GM18858 (cell line): ENCODE results near the gene MLC1.

Experiments used
- ATAC-seq: cut with Tn5 transposase; IDR thresholded peaks from one replicate; pipeline ENCODE4 v1.9.1; 2021; ENCODE audit not compliant: unreplicated experiment

The MLC1 gene

DNA sequence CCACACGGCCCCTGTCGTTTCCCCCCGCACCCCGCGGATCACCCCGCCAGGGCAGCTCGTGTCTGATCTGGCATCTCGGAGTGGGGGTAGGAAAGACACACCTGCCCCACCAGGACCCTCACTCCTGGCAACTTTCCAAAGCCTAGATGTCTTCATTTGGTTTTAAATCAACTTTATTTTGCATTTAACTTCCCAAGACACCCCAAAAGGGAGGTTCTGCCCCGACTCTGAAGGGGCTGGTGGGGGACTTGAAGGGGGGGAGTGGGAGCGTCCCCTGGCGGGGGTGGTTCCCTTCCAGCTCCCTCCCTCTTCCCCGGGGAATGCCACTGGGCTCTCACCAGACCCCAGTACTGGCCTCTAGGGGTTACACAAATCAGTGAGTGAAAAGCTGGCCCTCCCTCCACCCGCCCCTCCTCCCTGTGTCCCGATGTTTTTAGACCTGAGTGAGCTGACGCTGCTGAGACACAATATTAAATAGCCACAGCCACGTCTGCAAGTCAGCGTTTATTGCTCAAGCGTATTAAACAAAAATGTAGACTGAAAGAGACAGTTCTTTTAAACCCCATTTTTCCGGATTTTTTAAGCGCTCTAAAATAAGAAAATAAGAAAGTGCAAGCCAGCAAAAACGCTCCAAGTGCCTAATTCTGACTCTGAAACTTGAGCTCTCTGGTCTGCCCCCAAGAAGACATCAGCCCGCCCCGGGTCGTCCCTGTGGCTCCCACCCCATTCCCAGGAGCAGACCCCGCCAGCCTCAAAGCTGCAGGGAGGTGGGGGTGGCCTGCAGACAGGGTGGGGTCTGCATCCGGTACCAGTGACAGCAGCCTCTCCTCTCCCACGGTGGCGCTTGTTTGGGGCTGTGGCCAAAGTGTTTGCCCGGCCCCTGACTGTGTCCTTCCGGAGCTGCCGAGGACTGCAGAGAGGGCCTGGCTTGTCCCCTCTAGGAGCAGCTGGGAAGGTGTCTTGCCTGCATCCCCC, 26.0 kb downstream of the MLC1 start:
- ATAC-seq, result no peak

DNA sequence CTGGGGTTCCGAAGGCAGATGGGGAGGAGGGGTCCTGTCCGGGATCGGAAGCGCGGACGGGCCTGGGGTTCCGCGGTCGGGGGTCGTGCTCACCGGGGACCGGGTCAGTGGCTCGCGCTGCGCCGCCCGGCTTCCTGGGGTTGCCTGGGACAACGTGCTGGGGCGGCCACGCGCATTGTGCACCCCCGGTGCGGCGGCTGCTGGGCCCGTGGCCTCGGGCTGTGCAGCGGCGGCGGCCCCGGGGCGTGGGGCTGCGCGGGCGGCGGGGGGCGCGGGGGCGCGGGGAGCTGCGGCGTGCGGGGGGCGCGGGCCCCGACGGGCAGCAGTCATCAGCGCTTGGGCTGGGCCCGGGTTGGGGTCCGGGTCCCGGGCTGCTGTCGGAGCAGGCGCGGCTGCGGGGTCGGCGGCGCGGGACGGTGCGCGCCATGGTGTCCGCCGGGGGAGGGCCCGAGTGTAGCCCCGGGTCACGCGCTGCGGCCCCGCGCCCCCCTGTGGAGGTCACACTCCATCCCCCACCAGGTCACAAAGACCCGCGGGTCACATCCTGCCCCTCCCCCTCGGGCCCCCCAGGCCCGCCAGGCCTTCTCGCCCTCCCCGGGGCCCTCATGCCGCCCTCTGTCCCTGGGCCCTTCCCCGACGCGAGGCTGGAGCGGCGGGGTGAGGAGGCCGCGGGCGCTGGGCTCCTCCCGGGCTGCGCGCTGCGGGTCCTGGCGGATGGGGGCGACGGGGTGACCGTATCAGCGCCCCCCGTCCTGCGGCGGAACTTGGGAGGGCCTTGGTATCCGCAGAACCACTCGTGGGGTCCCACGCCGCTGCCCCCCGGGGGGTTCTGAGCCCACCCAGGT, 26.9 kb downstream of the MLC1 start, which contains the start of gene TTLL8:
Gene TTLL8, minus strand, starts transcription at position 238 of the 845 bp plus-strand sequence.
- ATAC-seq, result no peak

DNA sequence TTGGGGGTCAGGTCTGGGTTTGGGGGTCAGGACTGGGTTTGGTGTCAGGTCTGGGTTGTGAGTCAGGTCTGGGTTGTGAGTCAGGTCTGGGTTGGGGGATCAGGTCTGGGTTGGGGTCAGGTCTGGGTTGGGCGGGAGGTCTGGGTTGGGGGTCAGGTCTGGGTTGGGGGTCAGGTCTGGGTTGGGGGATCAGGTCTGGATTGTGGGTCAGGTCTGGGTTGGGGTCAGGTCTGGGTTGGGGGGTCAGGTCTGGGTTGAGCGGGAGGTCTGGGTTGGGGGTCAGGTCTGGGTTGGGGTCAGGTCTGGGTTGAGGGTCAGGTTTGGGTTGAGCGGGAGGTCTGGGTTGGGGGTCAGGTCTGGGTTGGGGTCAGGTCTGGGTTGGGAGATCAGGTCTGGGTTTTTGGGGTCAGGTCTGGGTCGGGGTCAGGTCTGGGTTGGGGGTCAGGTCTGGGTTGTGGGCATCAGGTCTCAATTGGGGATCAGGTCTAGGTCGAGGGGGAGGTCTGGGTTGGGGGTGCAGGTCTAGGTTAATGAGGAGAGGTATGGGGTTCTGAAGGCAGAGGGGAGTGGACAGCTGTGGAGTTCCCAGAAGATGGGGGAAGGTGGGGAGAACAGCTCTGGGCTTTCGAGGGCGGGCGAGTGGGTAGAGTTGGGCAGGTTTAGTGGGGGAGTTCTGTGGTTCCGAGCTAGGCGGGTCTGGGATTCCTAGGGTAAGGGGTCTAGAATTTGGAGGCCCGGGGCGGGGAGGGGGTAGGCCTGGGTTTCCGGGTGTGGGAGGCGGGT, 27.8 kb downstream of the MLC1 start:
- ATAC-seq, result no peak

DNA sequence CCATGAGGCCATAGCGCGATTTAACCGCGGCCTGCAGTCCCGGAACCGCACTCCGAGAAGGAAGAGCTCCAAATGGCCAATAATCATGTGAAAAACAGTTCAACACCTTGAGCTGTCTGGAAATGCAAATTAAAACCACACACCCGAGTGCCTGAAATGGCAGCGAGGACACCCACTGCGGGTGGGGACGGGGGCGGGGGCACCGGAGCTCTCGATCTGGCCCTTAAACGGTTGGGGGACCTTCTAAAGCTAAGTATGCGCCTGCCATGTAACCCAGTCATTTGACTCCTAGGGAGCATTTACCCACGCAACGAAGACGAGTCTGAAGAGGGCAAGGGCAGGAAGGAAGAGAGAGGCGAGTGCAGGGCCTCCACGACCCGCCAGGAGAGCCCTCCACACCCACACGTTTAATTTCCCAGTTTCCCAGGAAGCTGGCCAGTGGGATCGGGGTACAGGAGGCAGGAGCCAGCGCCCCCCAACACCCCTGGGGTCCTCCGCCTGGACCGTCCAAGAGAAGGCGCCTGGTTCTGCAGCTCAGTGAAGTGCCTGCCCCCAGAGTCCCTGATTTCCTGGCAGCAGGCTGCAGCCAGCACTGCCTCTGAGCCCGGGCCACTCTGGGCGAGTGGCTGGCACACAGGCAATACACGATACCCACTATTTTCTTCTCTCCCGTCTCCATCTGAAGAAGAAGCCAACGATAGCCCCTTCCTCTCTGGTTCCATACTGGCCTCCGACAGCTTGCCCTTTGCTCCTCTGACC, 28.8 kb downstream of the MLC1 start:
- ATAC-seq, result no peak

DNA sequence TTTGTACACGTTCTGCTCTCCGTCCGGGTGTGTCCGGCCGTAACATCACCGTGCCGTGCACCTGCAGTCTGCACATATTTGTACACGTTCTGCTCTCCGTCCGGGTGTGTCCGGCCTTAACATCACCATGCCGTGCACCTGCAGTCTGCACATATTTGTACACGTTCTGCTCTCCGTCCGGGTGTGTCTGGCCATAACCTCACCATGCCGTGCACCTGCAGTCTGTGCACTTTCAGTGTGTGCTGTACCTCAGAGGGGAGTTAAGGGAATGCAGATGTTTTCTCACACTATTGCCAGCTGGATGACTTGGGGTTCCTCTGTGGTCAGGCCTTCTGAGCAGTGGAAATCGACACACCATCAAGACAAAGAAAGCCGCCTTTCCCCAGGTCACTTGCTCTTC, 31.4 kb downstream of the MLC1 start:
- ATAC-seq, result no peak

DNA sequence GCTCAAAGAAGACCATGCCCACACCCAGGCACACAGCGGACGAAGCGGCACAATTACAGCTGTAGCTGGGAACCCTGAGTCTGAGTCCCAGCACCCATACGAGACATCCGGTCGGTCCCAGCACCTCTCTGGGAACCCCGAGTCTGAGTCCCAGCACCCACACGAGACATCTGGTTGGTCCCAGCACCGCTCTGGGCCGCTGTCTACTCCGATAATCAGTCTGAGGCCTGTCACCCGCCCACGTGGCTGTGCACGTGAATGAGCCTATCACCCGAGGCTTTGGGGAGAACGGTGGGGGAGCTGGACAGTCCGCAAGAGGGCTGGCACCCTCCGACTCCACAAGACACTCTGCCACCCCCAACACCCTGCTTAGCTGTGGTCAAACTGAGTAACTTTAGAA, 33.3 kb downstream of the MLC1 start:
- no peak for ATAC-seq

DNA sequence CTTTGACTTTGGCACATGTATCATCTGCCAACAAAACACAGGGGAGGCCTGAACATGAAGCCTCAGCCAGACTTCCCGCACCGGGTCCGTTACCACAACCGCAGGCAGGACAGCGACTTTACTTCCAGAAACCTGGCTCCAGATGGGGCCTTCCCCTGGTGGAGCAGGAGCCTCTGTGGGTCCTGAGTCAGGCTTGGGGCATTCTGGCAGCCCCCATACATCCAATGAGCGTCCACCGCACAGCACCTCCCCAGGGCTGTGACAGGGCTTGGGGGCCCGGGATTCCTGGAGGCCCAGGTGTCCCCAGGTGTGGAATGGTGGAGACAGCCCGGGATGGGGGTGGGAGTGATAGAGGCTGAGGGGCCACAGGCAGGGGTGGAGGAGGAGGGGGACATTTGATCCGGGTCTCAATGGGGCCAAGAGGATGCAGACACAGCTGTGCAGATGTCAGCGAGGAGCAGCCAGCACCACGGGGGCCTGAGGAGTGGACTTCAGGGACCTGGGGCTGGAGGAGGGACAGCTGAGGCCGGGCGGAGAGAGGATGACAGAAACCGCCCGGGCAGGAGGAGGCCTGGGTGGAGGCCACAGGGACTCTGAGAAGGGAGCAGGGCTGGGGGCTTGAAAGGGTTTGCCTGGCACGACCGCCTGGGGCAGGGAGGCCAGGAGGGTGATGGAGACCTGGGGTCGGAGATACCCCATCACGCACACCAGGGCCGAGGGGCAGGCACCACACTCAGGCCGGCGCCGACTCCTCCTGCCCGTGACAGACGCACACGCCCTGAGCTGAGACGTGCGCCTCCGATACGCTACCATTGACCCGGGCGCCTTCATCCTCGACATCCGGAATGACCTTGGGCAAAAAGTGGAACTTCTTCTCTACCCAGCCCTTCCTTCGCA, 35.7 kb downstream of the MLC1 start:
- ATAC-seq, result no peak

DNA sequence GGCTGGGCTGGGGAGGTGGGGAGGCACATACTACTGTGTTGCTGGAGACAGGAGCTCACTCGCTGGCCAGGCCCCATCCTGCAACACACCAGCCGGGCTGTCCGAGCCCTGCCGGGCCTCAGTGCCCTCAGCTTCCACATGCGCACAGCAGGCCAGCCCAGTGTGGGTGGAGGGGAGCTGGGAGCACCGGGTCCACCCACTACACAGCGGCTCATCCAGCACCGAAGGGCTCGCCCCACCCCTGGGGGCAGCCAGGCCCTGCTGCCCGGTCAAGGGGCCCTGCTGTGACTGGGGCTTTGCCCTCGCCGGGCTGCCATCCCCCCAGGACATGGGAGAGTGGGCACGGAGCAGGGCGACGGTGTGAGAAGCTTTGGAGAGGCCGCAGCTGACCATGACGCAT, 36.4 kb downstream of the MLC1 start:
- no peak for ATAC-seq

DNA sequence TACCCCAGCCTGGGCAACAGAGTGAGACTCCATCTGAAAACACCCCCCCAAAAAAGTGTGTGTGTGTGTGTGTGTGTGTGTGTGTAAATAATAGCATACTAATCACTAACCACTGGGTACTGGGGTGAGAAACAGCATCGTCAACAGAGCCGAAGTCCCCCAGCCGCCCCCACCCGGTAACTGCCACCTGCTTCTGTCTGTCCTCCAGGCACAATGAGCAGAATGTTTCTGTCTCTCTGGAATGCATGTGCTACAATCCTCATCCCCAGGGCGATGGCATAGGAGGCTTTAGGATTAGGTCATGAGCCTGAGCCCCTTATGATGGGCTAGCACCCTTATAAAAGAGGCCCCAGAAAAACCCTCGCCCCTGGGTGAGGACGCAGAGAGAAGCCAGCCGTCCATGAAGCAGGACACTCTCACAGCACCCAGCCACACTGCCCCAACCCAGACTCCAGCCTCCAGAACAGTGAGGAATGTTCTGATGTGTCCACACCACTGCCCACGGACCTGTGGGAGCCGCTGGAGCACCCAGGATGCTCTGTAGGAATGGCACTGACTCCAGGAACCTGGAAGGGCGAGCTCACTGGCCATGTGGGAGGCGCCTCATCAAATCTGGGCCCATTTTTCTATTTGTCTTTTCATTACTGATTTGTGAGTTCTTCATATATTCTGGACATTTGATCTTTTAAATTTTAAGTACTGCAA, 37.0 kb downstream of the MLC1 start:
- ATAC-seq, result no peak

DNA sequence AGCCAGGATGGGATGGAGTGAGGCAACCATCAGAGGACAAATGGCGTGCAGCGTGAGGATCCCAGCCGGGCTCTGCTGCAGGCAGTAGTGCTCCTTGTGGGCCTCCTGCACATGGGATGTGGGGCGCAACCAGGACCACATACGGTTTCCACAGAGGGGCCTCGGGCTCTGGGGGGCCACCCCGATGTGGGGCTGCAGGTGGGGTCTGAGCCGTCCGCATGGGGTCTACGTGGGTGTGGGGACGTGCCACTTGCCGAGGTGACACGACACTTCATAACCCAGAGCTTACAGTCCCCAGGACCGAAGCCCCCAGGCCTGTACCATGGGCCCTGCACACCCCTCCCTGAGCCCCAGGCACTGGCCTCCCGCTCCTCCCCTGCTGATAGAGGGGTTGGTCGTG, 37.9 kb downstream of the MLC1 start:
- ATAC-seq, result no peak

DNA sequence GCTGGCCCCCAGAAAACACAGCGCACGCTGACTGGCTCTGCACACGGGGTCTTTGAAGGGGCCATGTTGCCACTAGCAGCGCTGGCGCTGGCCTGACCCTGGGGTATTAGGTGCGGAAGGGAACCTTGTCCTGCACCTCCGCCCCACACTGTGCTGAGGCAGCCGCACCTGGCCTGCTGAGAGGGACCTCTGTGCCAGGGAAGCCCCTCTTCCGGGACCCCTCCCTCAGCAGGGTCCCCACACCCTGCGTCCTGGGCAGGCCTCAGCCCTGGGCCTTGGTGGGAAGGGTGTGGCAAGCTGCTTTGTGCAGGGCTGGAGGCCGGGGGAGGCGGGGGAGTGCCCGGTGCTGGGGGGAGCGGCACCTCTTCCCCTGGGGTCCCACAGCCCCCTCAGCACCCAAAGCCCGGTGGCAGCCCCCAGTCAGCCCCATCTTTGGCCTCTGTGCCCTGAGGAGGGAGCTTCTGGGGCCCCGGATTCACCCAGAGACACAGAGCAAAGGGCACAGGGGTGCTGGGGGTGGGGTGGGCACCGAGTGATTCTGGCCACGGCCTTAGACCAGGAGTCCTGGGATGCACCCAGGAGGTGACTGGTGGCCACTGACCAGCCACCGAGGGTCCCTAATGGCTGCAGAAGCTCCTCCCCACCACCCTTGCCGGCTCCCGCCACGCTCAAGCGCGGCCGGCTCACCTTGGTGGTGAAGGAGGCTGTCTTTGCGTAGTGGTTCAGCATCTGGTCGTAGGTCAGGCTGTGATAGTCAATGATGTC, 38.6 kb downstream of the MLC1 start:
- ATAC-seq, result no peak

DNA sequence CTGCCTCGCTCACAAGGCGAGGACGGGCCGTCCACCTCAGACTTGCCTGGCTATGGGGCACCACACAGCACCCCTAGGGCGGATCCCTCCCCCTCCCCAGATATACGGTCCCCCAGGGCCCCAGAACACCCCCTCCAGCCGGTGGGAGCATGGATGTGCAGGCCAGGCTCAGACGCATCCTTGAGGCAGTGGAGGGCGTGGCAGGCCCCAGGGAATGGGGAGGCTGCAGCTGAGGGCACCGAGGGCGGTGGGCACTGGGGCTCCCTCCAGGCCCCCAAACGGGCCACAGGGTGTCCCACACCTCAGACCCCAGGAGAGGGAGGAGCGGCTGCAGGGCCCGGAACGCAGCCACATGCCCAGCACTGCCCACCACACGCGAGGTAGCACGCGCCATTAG, 39.2 kb downstream of the MLC1 start:
- no peak for ATAC-seq

DNA sequence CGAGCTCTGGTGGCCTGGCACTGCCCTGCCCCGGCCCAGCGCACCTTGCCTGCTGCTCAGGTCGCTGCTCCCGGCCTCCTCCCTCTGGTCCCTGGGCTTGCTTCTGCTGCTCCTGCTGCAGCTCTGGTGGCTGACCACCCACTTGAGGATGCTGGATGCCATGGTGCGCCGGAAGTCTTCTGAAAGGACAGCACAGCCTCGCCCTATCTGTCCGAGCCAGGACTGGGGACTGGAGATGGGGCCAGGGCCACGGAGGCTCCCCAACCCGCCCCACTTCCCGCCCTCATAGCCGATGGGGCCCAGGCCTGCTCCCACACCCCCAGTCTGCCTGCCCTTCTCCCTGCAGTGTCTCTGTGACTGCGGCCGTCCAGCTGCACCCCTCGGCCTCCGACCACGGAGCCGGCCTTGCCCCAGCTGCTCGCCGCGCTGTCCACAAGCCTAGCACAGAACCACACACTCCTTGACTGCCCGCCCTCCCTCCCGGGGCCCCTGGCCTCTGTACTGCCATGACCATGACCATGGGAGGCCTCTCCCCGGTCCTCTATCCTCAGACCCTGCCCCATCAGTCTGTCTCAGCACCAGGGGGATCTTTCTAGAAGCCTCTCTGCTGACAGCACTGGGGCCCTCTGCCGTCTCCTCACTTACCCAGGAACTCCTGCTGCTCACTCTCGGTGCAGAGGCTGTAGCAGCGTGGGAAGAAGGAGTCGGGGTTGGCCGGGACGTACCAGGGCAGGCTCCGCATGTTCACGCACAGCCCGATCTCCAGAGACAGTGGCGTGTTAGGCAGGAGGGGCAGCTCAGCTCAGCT, 39.8 kb downstream of the MLC1 start:
- no peak for ATAC-seq

DNA sequence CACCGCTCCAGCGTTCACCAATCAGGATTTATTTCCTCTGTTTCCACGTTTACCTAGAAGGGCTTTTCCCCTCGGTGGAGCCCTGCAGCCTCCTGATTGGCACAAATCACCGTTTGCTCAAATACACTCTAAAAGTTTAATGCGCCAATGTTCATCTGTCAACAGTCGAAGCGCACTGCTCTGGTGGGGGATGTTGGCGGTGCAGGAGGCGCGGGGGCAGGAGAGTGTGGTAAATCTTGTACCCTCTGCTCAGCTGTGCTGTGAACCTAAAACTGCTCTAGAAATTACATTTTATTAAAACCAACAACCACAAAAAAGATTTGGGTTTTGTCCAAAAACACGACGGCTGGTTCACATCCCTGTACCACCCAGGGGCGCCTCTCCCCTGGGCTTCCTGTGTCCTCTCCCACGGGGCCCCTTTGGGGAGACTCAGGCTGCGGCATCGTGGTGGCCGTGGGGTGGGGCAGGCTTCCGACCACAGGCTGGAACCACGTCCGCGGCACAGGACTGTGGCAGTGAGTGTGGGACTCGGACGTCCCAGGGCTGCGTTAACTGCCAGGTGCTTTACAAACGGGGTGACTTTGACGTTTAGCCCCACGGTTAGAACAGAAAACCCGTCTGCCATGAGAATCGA, 40.6 kb downstream of the MLC1 start:
- no peak for ATAC-seq

DNA sequence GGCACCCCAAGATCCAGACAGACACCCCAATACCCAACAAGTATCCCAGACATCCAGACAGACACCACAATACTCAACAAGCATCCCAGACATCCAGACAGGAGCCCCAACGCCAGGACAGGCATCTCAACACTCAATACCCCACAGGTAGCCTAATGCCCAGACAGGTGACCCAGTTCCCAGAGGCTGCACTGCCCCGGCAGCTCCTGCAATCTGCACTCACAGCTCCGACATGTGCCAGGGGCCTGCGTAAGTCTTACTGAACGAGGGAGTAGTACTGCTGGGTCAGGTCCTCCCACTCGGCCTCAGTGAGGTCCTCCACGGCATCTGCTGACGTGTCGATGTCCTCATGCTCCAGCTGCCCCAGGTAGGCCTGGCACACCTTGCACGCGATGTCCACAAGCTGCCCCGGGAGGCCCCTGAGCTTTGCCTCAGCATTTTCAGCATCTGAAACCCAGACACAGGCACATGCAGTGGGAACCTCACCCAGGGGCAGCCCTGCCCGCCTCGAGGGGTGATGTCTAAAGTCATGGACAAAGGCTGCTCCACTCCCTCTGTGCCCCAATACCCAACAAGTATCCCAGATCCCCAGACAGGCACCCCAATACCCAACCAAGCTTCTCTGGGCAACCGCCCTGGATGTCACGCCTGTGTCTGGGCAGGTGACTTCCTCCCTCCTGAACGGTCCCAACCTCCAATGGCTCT, 43.7 kb downstream of the MLC1 start:
- no peak for ATAC-seq

DNA sequence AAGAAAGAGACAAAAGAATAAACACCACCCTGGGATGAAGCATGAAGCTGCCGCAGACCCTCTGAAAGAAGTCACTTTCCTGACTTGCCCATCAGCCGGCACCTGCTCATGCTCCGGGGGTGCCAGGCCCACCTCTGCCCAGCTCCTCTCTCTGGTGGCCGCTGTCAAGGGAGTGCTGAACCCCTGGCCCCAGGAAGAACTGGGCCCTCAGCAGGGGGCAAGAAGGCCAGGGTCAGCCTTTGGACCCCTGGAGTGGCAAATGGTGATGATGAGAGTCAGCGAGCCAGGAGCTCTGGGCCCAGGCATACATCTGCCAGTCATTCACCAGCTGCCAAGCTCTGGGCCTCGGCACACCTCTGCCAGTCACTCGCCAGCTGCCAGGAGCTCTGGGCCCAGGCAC, 44.5 kb downstream of the MLC1 start:
- ATAC-seq, result no peak
